GM12878 (cell line): ENCODE measurements around the gene MAPK8IP3. TPM values are rescaled to one million over a fixed set of nuclear protein-coding genes. Genes with fewer than 3 reads are reported as not detected.

Experiments
- ATAC-seq: fragments of 200-7000 bp; cut with Tn5 transposase; 3 replicates; pipeline ENCODE4 v1.9.1; 2020; ENCODE audit warnings: mild to moderate bottlenecking, moderate library complexity
- BruUV-seq: library from RNA; stranded (reverse); fragments of 400-500 nt; replicated peaks from 2 replicates; lab custom pipeline; 2021; lab: Mats Ljungman, UMichigan
- CTCF ChIA-PET: fragments of 300-600 bp; sonication (Branson Sonifier 250); formaldehyde crosslinking; extraction: SDS; loops from one replicate; lab custom pipeline; 2021; ENCODE audit warnings: inconsistent platforms; lab: Yijun Ruan, JAX
- POLR2A ChIA-PET: fragments of 350-600 bp; formaldehyde crosslinking; extraction: SDS; loops from one replicate; lab custom pipeline; 2021; ENCODE audit warnings: inconsistent platforms; lab: Charles Lee
- RAD21 ChIA-PET: fragments of 300-600 bp; sonication (Branson Sonifier 250); formaldehyde crosslinking; loops from one replicate; lab custom pipeline; 2023; ENCODE audit warnings: antibody characterized with exemption; ENCODE audit not compliant: unreplicated experiment; lab: Charles Lee
- SMC1A ChIA-PET: fragments of 300-600 bp; sonication (Branson Sonifier 250); formaldehyde crosslinking; loops from one replicate; lab custom pipeline; 2023; ENCODE audit not compliant: unreplicated experiment, uncharacterized antibody; lab: Charles Lee
- DNase-seq: peaks from one replicate; pipeline ENCODE4 v3.0.0-alpha.2; 2011; ENCODE audit warnings: low read depth, low spot score
- FAIRE-seq: peaks from 3 replicates; lab custom pipeline; 2011; peaks lifted over from hg19 to GRCh38; lab: Jason Lieb, UNC
- H2AFZ ChIP-seq: 2 replicates; pipeline ENCODE4 v1.6.0; 2011; ENCODE audit warnings: low read depth, low read length, control low read depth; ENCODE audit not compliant: control insufficient read depth
- H3K27ac ChIP-seq: 2 replicates; pipeline ENCODE4 v1.5.1; 2011; ENCODE audit warnings: control low read depth; ENCODE audit not compliant: control insufficient read depth, insufficient read depth
- H3K27me3 ChIP-seq, 2 experiments: replicated peaks in 1 of 2; 2 replicates each; pipeline versions ENCODE4 v1.6.0 to v1.6.1; 2011; ENCODE audit warnings: low read length in 1 of 2; ENCODE audit not compliant: control insufficient read depth in 2 of 2, insufficient read depth in 2 of 2
- H3K36me3 ChIP-seq, 2 experiments: 2 replicates each; pipeline ENCODE4 v1.5.1; 2011; ENCODE audit warnings: low read length in 1 of 2; ENCODE audit not compliant: control insufficient read depth in 2 of 2, insufficient read depth in 2 of 2
- H3K4me1 ChIP-seq: 2 replicates; pipeline ENCODE4 v1.6.1; 2011; ENCODE audit warnings: mild to moderate bottlenecking, low read length, moderate library complexity, mixed read lengths; ENCODE audit not compliant: control insufficient read depth, insufficient read depth
- H3K4me2 ChIP-seq: 2 replicates; pipeline ENCODE4 v1.6.0; 2011; ENCODE audit warnings: control low read depth; ENCODE audit not compliant: control insufficient read depth, insufficient read depth
- H3K4me3 ChIP-seq: fragments of 200-600 bp; sonication (generic); 2 replicates; pipeline ENCODE4 v1.5.1; 2016
- H3K79me2 ChIP-seq: 2 replicates; pipeline ENCODE4 v1.6.0; 2011; ENCODE audit warnings: low read length; ENCODE audit not compliant: control insufficient read depth, insufficient read depth
- H3K9ac ChIP-seq: 2 replicates; pipeline ENCODE4 v1.8.0; 2011; ENCODE audit warnings: low read length, control low read depth, mixed read lengths; ENCODE audit not compliant: control insufficient read depth, insufficient read depth
- H3K9me3 ChIP-seq: replicated peaks from 3 replicates; pipeline ENCODE4 v1.5.1; 2011; ENCODE audit warnings: mild to moderate bottlenecking, low read length; ENCODE audit not compliant: control insufficient read depth, insufficient read depth
- H4K20me1 ChIP-seq: 2 replicates; pipeline ENCODE4 v1.6.0; 2011; ENCODE audit not compliant: control insufficient read depth, insufficient read depth
- BACH1 ChIP-seq: fragments of 450-650 bp; IDR thresholded peaks from 2 replicates; pipeline ENCODE4 v1.6.1; 2017; ENCODE audit warnings: mild to moderate bottlenecking, borderline replicate concordance
- BHLHE40 ChIP-seq, 2 experiments: fragments of 450-650 bp in 1 of 2; IDR thresholded peaks; 2 replicates each; pipeline ENCODE4 v1.6.1; 2011 to 2017; ENCODE audit warnings: low read depth in 2 of 2, borderline replicate concordance in 1 of 2, improper control_type of control experiment in 1 of 2, low read length in 1 of 2, mild to moderate bottlenecking in 1 of 2
- DPF2 ChIP-seq: fragments of 450-650 bp; IDR thresholded peaks from 2 replicates; pipeline ENCODE4 v1.6.1; 2017; ENCODE audit warnings: mild to moderate bottlenecking
- EGR1 ChIP-seq, 2 experiments: IDR thresholded peaks; 1 replicate in 1 of 2; 2 replicates in 1 of 2; pipeline ENCODE4 v1.6.1; 2011 to 2012; ENCODE audit warnings: low read depth in 2 of 2, low read length in 2 of 2, borderline replicate concordance in 1 of 2, mild to moderate bottlenecking in 1 of 2, moderate library complexity in 1 of 2
- HDGF ChIP-seq: fragments of 450-650 bp; IDR thresholded peaks from 2 replicates; pipeline ENCODE4 v1.6.1; 2016; ENCODE audit warnings: antibody characterized with exemption
- IKZF2 ChIP-seq, 2 experiments: fragments of 450-650 bp; IDR thresholded peaks; 2 replicates each; pipeline ENCODE4 v1.6.1; 2017; ENCODE audit warnings: mild to moderate bottlenecking in 2 of 2, moderate library complexity in 2 of 2
- JUND ChIP-seq: IDR thresholded peaks from 2 replicates; pipeline ENCODE4 v1.6.1; 2012; ENCODE audit warnings: low read depth, mild to moderate bottlenecking, low read length, improper control_type of control experiment, moderate library complexity
- KLF5 ChIP-seq: fragments of 450-650 bp; IDR thresholded peaks from 2 replicates; pipeline ENCODE4 v1.6.1; 2014; ENCODE audit warnings: mild to moderate bottlenecking; ENCODE audit not compliant: partially characterized antibody
- MEF2A ChIP-seq: IDR thresholded peaks from 2 replicates; pipeline ENCODE4 v1.6.1; 2011; ENCODE audit warnings: low read depth, mild to moderate bottlenecking, low read length, moderate library complexity; ENCODE audit not compliant: insufficient read depth
- NFYB ChIP-seq: IDR thresholded peaks from 2 replicates; pipeline ENCODE4 v1.6.1; 2011; ENCODE audit warnings: low read depth, mild to moderate bottlenecking, low read length, improper control_type of control experiment, moderate library complexity; ENCODE audit not compliant: insufficient read depth
- PML ChIP-seq: IDR thresholded peaks from 2 replicates; pipeline ENCODE4 v1.6.1; 2012; ENCODE audit warnings: low read length, inconsistent platforms
- RAD21 ChIP-seq: IDR thresholded peaks from 2 replicates; pipeline ENCODE4 v1.6.1; 2011; ENCODE audit warnings: mild to moderate bottlenecking, low read depth, low read length, moderate library complexity; ENCODE audit not compliant: insufficient read depth
- SIN3A ChIP-seq: IDR thresholded peaks from 2 replicates; pipeline ENCODE4 v1.6.1; 2012; ENCODE audit warnings: low read depth, low read length, improper control_type of control experiment
- SMC3 ChIP-seq: IDR thresholded peaks from 2 replicates; pipeline ENCODE4 v1.6.1; 2011; ENCODE audit warnings: low read length, improper control_type of control experiment, borderline replicate concordance
- SP1 ChIP-seq: IDR thresholded peaks from one replicate; pipeline ENCODE4 v1.6.1; 2011; ENCODE audit warnings: low read depth, low read length
- ZBED1 ChIP-seq: IDR thresholded peaks from 2 replicates; pipeline ENCODE4 v1.6.1; 2016; ENCODE audit warnings: borderline replicate concordance
- ZNF217 ChIP-seq: fragments of 450-650 bp; IDR thresholded peaks from 2 replicates; pipeline ENCODE4 v1.6.1; 2017; ENCODE audit warnings: antibody characterized with exemption, mild to moderate bottlenecking
- WGBS: methylation state at CpG from one replicate; pipeline ENCODE4 v1.1.6; 2016; ENCODE audit warnings: low lambda C conversion rate; ENCODE audit not compliant: insufficient replicate concordance, insufficient coverage; ENCODE audit errors: missing lambda C conversion rate; 5-methylcytosine and 5-hydroxymethylcytosine counted together
- in situ Hi-C: fragments of 300-500 bp; cut with MboI; formaldehyde crosslinking; loops from 9 replicates; pipeline ENCODE4 v1.14.3; 2018; ENCODE audit warnings: mixed read lengths
- intact Hi-C: fragments of 100-400 bp; cut with micrococcal nuclease; formaldehyde crosslinking; loops from one replicate; pipeline ENCODE4 v1.14.2; 2022; ENCODE audit not compliant: unreplicated experiment
- polyA plus RNA-seq, 11 experiments: library from polyadenylated mRNA; depleted of rRNA in 4 of 11; unstranded in 6 of 11; stranded (reverse) in 5 of 11; fragments of >200 nt; fragmentation: Nextera tagmentation in 4 of 11; fragmentation: Illumina TruSeq in 1 of 11; extraction: Ambion mirVana in 4 of 11; extraction: Trizol in 1 of 11; gene quantifications; 1 replicate in 1 of 11; 2 replicates in 10 of 11; pipeline versions ENCODE4 v1.2.1 to v1.2.3, GENCODE V29; 2011 to 2016; ENCODE audit warnings: inconsistent platforms in 2 of 11, missing spikeins in 2 of 11, low read depth in 1 of 11
- total RNA-seq, 4 experiments: library from RNA; depleted of rRNA in 3 of 4; stranded (reverse); fragments of >200 nt in 3 of 4; fragmentation: Illumina TruSeq in 1 of 4; extraction: Trizol in 1 of 4; gene quantifications; 2 replicates each; pipeline versions ENCODE4 v1.2.1 to v1.2.3, GENCODE V29; 2013 to 2021
- TF ChIP-seq, protein P1 (sequence below): fragments of 450-650 bp; IDR thresholded peaks from 2 replicates; pipeline ENCODE4 v1.6.1; 2014; ENCODE audit warnings: mild to moderate bottlenecking
- TF ChIP-seq, protein P2 (sequence below): IDR thresholded peaks from 2 replicates; pipeline ENCODE4 v1.6.1; 2012; ENCODE audit warnings: mild to moderate bottlenecking, low read depth, low read length

MAPK8IP3 gene
- total and polyA plus RNA-seq, 10 of the 15 experiments (the other 5 are each of a cell fraction or from before 2014, with no cell fraction given): 0.06 to 67.9 (median 18.2) TPM

DNA sequence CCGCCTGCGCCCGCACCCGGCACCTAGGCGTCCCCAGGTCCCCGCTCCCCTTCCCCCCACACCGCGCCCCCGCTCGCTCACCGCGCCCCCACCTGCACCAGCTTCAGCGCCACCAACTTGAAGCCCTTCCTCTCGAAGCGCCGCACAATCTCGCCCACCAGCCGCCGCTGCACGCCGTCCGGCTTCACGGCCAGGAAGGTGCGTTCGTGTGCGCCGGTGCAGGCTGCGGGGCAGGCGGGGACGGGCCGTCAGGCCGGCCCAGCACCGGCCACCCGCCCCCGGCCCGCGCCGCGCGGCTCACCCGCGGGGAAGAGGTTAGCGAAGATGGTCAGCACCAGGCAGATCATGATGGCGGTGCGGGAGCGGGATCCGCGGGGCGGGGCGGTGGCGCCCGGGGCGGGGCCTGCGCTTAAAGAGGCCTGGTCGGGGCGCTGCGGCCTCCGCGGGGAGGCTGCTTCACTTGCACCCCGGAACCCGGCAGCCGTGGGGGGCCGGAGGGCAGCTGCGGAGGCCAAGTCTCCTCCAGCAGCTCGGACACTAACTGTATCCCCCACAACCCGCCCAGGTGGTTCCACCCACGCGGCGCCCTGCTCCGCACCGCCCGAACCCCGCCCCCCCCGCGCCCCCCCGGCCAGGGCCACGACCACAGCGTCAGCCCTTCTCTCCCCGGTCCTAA is 65.3 kb downstream of the MAPK8IP3 start, which contains the start of gene NME3:
Gene NME3, minus strand, starts transcription at position 356 of the 676 bp plus-strand sequence. Its CDS starts 9 bp downstream, at position 347.
- SMC1A ChIA-PET: interaction anchor here (1.2 kb wide), 1 partner anchor 11 kb away, joined by 4 read pairs; the partner anchor contains the start of genes NUBP2 and SPSB3
- peak within 1 kb of the TSS; percentile 78 for H3K9ac ChIP-seq
- POLR2A ChIA-PET: interaction anchor here (1.6 to 5.8 kb wide), 2 partner anchors 11 to 64 kb away, joined by 4 to 39 read pairs; partner anchors contain the start of genes NUBP2 and SPSB3
- H2AFZ ChIP-seq: peak within 1 kb of the TSS; percentile 61
- in situ Hi-C loops: loop anchor here (5.0 kb wide), 1 partner anchor 59 kb away; no protein-coding TSS in a partner anchor
- H3K27ac ChIP-seq: peak within 1 kb of the TSS; percentile 89
- DNase-seq (no peak), FAIRE-seq (peak; percentile 47), ATAC-seq (peak; percentile 75)
- CTCF ChIA-PET: interaction anchor here (1.9 kb wide), 1 partner anchor 11 kb away, joined by 12 read pairs; the partner anchor contains the start of genes NUBP2 and SPSB3
- RAD21 ChIA-PET: interaction anchor here (3.1 kb wide), 1 partner anchor 11 kb away, joined by 22 read pairs; the partner anchor contains the start of genes NUBP2 and SPSB3
- under 1% methylated on average over 57 of the region's 79 CpGs for WGBS
- peak within 1 kb of the TSS; percentile 100 for H3K4me3 ChIP-seq
- no peaks in the 10 kb centered on the region for H3K27me3 ChIP-seq
- peaks cover 15% of the 10 kb centered on the region for H3K4me1 ChIP-seq
- H3K79me2 ChIP-seq: peaks cover 43% of the 10 kb centered on the region
- H3K9me3 ChIP-seq: no peaks in the 10 kb centered on the region
- intact Hi-C loops: loop anchor here (5.0 kb wide), 1 partner anchor 64 kb away; the partner anchor contains the start of gene MAPK8IP3
- no TSS peak for BruUV-seq
- H3K36me3 ChIP-seq: peaks cover 0 to 20% of the 10 kb centered on the region in 2 experiments; a peak in 3 of 4 replicates
- no peaks in the 10 kb centered on the region for H4K20me1 ChIP-seq
- peak within 1 kb of the TSS; percentile 86 for H3K4me2 ChIP-seq
- TF ChIP-seq DPF2 (0 out of 2 replicates have a peak, but pooled peaks have one; percentile 23), SP1 (no peak), ZBED1 (no peak), IKZF2 (IDR thresholded peaks at IDR 0.05) (no peak), EGR1 (IDR thresholded peaks at IDR 0.05; ENCODE audit: borderline replicate concordance in 1 of 2, low read depth in 2 of 2, low read length in 2 of 2) (peak in 1 of 2 experiments; percentile 88; a peak in 2 of 3 replicates), KLF5 (no peak), SMC3 (no peak), HDGF (no peak), ZNF217 (no peak), BHLHE40 (IDR thresholded peaks at IDR 0.05; ENCODE audit: borderline replicate concordance in 1 of 2, low read depth in 2 of 2, low read length in 1 of 2) (peak in 1 of 2 experiments; percentile 29; a peak in 2 of 4 replicates), SIN3A (no peak; the same call in 1 of the 2 replicates), RAD21 (no peak), MEF2A (no peak), NFYB (no peak), JUND (no peak), PML (no peak), BACH1 (peak; percentile 64; the same call in 1 of the 2 replicates)
- TF ChIP-seq, protein P1, sequence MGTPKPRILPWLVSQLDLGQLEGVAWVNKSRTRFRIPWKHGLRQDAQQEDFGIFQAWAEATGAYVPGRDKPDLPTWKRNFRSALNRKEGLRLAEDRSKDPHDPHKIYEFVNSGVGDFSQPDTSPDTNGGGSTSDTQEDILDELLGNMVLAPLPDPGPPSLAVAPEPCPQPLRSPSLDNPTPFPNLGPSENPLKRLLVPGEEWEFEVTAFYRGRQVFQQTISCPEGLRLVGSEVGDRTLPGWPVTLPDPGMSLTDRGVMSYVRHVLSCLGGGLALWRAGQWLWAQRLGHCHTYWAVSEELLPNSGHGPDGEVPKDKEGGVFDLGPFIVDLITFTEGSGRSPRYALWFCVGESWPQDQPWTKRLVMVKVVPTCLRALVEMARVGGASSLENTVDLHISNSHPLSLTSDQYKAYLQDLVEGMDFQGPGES: no peak
- TF ChIP-seq, protein P2, sequence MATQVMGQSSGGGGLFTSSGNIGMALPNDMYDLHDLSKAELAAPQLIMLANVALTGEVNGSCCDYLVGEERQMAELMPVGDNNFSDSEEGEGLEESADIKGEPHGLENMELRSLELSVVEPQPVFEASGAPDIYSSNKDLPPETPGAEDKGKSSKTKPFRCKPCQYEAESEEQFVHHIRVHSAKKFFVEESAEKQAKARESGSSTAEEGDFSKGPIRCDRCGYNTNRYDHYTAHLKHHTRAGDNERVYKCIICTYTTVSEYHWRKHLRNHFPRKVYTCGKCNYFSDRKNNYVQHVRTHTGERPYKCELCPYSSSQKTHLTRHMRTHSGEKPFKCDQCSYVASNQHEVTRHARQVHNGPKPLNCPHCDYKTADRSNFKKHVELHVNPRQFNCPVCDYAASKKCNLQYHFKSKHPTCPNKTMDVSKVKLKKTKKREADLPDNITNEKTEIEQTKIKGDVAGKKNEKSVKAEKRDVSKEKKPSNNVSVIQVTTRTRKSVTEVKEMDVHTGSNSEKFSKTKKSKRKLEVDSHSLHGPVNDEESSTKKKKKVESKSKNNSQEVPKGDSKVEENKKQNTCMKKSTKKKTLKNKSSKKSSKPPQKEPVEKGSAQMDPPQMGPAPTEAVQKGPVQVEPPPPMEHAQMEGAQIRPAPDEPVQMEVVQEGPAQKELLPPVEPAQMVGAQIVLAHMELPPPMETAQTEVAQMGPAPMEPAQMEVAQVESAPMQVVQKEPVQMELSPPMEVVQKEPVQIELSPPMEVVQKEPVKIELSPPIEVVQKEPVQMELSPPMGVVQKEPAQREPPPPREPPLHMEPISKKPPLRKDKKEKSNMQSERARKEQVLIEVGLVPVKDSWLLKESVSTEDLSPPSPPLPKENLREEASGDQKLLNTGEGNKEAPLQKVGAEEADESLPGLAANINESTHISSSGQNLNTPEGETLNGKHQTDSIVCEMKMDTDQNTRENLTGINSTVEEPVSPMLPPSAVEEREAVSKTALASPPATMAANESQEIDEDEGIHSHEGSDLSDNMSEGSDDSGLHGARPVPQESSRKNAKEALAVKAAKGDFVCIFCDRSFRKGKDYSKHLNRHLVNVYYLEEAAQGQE: no peak
